ENCODE data around the gene LCLAT1. TPM values are rescaled to one million over a fixed set of nuclear protein-coding genes. Genes with fewer than 3 reads are reported as not detected.

The LCLAT1 gene
- total RNA-seq, 1 donor from 2014 or later, result 17.8 TPM

DNA sequence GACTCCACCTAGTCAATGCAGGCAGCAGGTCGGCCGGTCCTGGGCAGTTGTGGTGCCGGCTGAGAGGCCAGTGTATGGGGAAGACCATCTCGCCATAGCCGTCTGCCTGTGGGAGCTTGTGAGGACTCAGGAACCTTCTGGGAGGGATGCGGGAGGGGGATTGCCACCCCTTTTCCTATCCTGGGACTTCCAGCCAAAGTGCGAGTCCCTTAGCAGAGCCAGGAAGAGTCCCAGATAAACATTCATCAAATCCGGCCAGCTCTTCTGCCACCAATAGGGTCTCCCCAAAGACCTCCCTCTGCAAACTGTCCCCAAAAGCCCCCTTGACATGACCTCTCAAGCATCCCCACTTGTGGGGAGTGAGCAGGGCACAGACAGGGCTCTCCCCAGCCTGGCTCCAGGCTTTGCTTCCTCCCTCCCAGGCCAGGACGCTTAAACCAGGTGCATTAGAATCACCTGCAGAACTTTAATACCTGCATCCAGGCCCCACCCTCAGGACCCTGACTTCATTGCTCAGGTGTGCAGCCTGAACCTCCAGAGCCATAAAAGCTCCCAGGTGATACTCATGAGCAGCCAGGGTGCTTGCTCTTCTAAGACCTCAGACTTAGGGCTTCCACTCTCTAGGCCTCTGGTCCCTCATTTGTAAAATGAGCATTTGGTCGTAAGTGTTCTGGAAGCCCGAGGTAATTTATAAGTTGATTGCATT lies 200.9 kb downstream of the LCLAT1 start:
- Mint-ChIP-seq H3K4me3 (ENCODE audit: unreplicated experiment) (no peak overlapping the region), H3K27me3 (ENCODE audit: low read depth) (no peaks in the 10 kb centered on the region), H3K9me3 (ENCODE audit: low read depth) (no peaks in the 10 kb centered on the region), H3K36me3 (ENCODE audit: low read depth) (no peaks in the 10 kb centered on the region), H3K27ac (ENCODE audit: unreplicated experiment) (no peak overlapping the region), H3K4me1 (ENCODE audit: low read depth) (peaks cover 4% of the 10 kb centered on the region)
- DNase-seq (ENCODE audit: low spot score), result no peak
- TF ChIP-seq, protein P1, sequence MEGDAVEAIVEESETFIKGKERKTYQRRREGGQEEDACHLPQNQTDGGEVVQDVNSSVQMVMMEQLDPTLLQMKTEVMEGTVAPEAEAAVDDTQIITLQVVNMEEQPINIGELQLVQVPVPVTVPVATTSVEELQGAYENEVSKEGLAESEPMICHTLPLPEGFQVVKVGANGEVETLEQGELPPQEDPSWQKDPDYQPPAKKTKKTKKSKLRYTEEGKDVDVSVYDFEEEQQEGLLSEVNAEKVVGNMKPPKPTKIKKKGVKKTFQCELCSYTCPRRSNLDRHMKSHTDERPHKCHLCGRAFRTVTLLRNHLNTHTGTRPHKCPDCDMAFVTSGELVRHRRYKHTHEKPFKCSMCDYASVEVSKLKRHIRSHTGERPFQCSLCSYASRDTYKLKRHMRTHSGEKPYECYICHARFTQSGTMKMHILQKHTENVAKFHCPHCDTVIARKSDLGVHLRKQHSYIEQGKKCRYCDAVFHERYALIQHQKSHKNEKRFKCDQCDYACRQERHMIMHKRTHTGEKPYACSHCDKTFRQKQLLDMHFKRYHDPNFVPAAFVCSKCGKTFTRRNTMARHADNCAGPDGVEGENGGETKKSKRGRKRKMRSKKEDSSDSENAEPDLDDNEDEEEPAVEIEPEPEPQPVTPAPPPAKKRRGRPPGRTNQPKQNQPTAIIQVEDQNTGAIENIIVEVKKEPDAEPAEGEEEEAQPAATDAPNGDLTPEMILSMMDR (IDR thresholded peaks at IDR 0.05), result no peak

- TF ChIP-seq, protein P1 (IDR thresholded peaks at IDR 0.05), result no peak
- Mint-ChIP-seq H3K9me3 (ENCODE audit: low read depth) (no peaks in the 10 kb centered on the region), H3K4me3 (ENCODE audit: unreplicated experiment) (no peak overlapping the region), H3K4me1 (ENCODE audit: low read depth) (peaks cover 4% of the 10 kb centered on the region), H3K27me3 (ENCODE audit: low read depth) (no peaks in the 10 kb centered on the region), H3K27ac (ENCODE audit: unreplicated experiment) (no peak overlapping the region), H3K36me3 (ENCODE audit: low read depth) (no peaks in the 10 kb centered on the region)
- DNase-seq (ENCODE audit: low spot score), result no peak
These were observed 202.2 kb downstream of the LCLAT1 start for GRCh38 chr2:30649278-30649677.

GRCh38 chr2:30649828-30650227 lies 202.8 kb downstream of the LCLAT1 start:
- no peak overlapping the region for H3K4me3 Mint-ChIP-seq (ENCODE audit: unreplicated experiment)
- no peak overlapping the region for H3K27ac Mint-ChIP-seq (ENCODE audit: unreplicated experiment)
- H3K4me1 Mint-ChIP-seq (ENCODE audit: low read depth), result peaks cover 4% of the 10 kb centered on the region
- H3K36me3 Mint-ChIP-seq (ENCODE audit: low read depth), result no peaks in the 10 kb centered on the region
- H3K9me3 Mint-ChIP-seq (ENCODE audit: low read depth), result no peaks in the 10 kb centered on the region
- TF ChIP-seq, protein P1 (IDR thresholded peaks at IDR 0.05), result no peak
- H3K27me3 Mint-ChIP-seq (ENCODE audit: low read depth), result no peaks in the 10 kb centered on the region
- DNase-seq (ENCODE audit: low spot score), result no peak

DNA sequence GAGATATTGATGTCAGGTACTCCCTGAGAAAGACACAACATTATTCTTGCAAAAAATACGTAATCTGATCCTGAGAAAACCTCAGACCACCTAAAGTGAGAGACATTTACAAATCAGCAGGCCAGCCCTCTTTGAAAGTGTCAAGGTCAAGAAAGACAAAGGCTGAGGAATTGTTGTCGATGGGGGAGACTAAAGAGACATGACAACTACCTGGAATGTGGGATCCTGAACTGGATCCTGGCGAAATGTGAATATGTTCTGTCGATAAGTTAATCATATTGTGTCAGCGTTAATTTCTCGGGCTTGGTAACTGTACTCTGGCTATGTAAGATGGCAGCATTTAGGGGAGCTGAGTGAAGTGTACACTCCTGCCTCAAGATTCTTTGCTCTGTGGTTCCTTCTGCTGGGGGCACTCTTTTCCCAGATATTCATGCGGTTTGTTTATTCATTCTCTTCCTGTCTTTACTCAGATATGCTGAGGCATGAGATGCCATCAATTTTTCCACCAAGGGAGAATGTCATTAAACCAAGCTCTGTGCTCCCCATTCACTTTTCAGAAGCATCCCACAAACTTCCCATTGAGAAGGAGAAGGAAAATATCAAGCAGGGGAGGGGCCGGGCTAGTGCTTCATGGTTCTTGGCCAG lies 205.3 kb downstream of the LCLAT1 start:
- no peak overlapping the region for H3K27ac Mint-ChIP-seq (ENCODE audit: unreplicated experiment)

DNA sequence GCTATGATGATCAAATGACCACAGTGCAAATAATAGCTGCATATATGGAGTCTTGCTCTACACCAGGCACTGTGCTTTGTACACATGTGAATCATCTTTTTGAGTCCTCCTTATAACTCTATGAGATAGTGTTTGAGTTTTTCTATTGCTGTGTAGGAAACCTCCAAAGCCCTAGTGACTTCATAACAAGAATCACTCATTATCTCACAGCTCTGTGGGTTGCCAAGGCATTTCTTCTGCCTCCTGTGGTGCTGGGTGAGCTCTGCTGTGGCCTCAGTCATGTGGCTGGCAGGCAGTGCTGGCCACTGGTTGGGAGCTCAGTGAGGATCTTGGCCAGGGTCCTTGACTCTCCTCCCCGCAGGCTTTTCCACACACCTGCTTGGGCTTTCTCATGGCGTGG lies 206.8 kb downstream of the LCLAT1 start:
- H3K36me3 Mint-ChIP-seq (ENCODE audit: low read depth), result no peaks in the 10 kb centered on the region
- no peak overlapping the region for H3K27ac Mint-ChIP-seq (ENCODE audit: unreplicated experiment)
- H3K27me3 Mint-ChIP-seq (ENCODE audit: low read depth), result no peaks in the 10 kb centered on the region
- H3K4me1 Mint-ChIP-seq (ENCODE audit: low read depth), result peaks cover 12% of the 10 kb centered on the region
- TF ChIP-seq, protein P1 (IDR thresholded peaks at IDR 0.05), result no peak
- H3K9me3 Mint-ChIP-seq (ENCODE audit: low read depth), result no peaks in the 10 kb centered on the region
- no peak for DNase-seq (ENCODE audit: low spot score)
- H3K4me3 Mint-ChIP-seq (ENCODE audit: unreplicated experiment), result no peak overlapping the region

More for the DNA sequence above, 205.3 kb downstream of the LCLAT1 start:
- Mint-ChIP-seq H3K27me3 (ENCODE audit: low read depth) (no peaks in the 10 kb centered on the region), H3K9me3 (ENCODE audit: low read depth) (no peaks in the 10 kb centered on the region), H3K4me3 (ENCODE audit: unreplicated experiment) (no peak overlapping the region), H3K4me1 (ENCODE audit: low read depth) (peaks cover 12% of the 10 kb centered on the region), H3K36me3 (ENCODE audit: low read depth) (no peaks in the 10 kb centered on the region)
- DNase-seq (ENCODE audit: low spot score), result no peak
- TF ChIP-seq, protein P1 (IDR thresholded peaks at IDR 0.05), result no peak
